GM10248 (cell line): ENCODE measurements around the gene SAAL1.

Source experiments
- CTCF ChIA-PET: fragments of 300-600 bp; sonication (Branson Sonifier 250); formaldehyde crosslinking; extraction: SDS; loops from one replicate; lab custom pipeline; 2021; ENCODE audit warnings: antibody characterized with exemption; lab: Yijun Ruan, JAX
- POLR2A ChIA-PET: fragments of 350-650 bp; sonication (Branson Sonifier 250); formaldehyde crosslinking; extraction: SDS; loops from one replicate; lab custom pipeline; 2020; ENCODE audit warnings: antibody characterized with exemption; lab: Yijun Ruan, JAX
- DNase-seq: peaks from one replicate; pipeline ENCODE4 v3.0.0; 2012; ENCODE audit errors: extremely low spot score
- CTCF ChIP-seq: IDR thresholded peaks from 2 replicates; pipeline ENCODE4 v1.5.1; 2012; ENCODE audit warnings: mild to moderate bottlenecking, low read depth; ENCODE audit errors: extremely low read depth, missing control alignments, control extremely low read depth

The SAAL1 gene

GRCh38 chr11:18071098-18071705 is 34.7 kb downstream of the SAAL1 start:
- POLR2A ChIA-PET: no interaction called here
- no peak for DNase-seq
- CTCF ChIA-PET: interaction anchor here (1.4 to 1.6 kb wide), 2 partner anchors 45 to 133 kb away, joined by 4 to 5 read pairs; no protein-coding TSS in a partner anchor
- no peak for TF ChIP-seq CTCF

- CTCF ChIA-PET: interaction anchor here (1.4 kb wide), 1 partner anchor 661 kb away, joined by 3 read pairs; no protein-coding TSS in a partner anchor
- TF ChIP-seq CTCF: no peak
- POLR2A ChIA-PET: no interaction called here
- no peak for DNase-seq
Observed at GRCh38 chr11:18067372-18067771, 38.5 kb downstream of the SAAL1 start.

- TF ChIP-seq CTCF: no peak
- no peak for DNase-seq
- POLR2A ChIA-PET: no interaction called here
- CTCF ChIA-PET: no interaction called here
Observed at GRCh38 chr11:18066626-18067025, 39.3 kb downstream of the SAAL1 start.

- CTCF ChIA-PET: no interaction called here
- TF ChIP-seq CTCF: no peak
- no peak for DNase-seq
- POLR2A ChIA-PET: no interaction called here
Observed at GRCh38 chr11:18065572-18065971, 40.3 kb downstream of the SAAL1 start.

- no peak for DNase-seq
- TF ChIP-seq CTCF: no peak
- CTCF ChIA-PET: interaction anchor here (1.6 kb wide), 1 partner anchor 31 kb away, joined by 3 read pairs; no protein-coding TSS in a partner anchor
- POLR2A ChIA-PET: no interaction called here
Observed at GRCh38 chr11:18064450-18065054, 41.3 kb downstream of the SAAL1 start.

GRCh38 chr11:18063862-18064434 is 41.9 kb downstream of the SAAL1 start:
- DNase-seq: no peak
- CTCF ChIA-PET: interaction anchor here (1.6 kb wide), 1 partner anchor 30 kb away, joined by 3 read pairs; no protein-coding TSS in a partner anchor
- POLR2A ChIA-PET: no interaction called here
- TF ChIP-seq CTCF: no peak
